Choroid plexus epithelial cell (primary cell): Measurements from ENCODE around the gene PCGF6.

Source experiments
- DNase-seq: peaks from one replicate; pipeline ENCODE4 v3.0.0-alpha.2; 2010; ENCODE audit warnings: low read depth
- H3K4me3 ChIP-seq: 2 replicates; pipeline ENCODE4 v1.5.1; 2011; ENCODE audit warnings: low read depth, mild to moderate bottlenecking, control low read depth, low read length, moderate library complexity
- TF ChIP-seq, protein P1 (sequence below): conservative IDR thresholded peaks from 2 replicates; pipeline ENCODE4 v1.5.1; 2011; ENCODE audit warnings: low read depth, mild to moderate bottlenecking, control low read depth, inconsistent platforms, low read length, moderate library complexity

PCGF6 gene, protein sequence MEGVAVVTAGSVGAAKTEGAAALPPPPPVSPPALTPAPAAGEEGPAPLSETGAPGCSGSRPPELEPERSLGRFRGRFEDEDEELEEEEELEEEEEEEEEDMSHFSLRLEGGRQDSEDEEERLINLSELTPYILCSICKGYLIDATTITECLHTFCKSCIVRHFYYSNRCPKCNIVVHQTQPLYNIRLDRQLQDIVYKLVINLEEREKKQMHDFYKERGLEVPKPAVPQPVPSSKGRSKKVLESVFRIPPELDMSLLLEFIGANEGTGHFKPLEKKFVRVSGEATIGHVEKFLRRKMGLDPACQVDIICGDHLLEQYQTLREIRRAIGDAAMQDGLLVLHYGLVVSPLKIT

DNA sequence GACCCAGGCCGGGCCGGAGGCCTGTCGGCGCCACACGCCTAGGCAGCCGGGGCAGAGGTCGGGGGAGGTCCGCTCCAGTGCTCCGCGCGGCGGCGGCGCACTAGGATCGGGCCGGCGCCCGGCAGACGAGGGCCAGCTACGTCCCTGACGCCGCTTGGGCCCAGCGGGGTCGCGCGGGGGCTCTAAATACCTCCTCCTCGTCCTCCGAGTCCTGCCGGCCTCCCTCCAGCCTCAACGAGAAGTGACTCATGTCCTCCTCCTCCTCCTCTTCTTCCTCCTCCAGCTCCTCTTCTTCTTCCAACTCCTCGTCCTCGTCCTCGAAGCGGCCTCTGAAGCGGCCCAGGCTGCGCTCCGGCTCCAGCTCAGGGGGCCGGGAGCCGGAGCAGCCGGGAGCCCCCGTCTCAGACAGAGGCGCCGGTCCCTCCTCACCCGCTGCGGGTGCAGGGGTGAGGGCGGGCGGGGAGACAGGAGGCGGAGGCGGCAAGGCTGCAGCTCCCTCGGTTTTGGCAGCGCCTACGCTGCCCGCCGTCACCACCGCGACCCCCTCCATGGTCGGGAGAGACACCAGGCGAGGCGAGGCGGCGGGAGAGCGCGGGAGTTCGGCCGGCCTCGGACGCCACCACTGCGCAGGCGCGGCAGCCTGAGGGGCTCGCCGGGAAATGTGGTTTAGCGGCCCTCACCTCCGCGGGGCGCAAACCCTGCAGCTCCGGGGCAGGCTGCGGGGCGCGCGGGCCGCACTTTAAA is at the start of gene PCGF6:
TSS of gene PCGF6 (minus strand) at position 624 of the 744 bp plus-strand sequence. CDS start at position 550, 74 bp downstream.
- H3K4me3 ChIP-seq: peak within 1 kb of the TSS; percentile 74
- DNase-seq: peak; percentile 78
- TF ChIP-seq, protein P1, sequence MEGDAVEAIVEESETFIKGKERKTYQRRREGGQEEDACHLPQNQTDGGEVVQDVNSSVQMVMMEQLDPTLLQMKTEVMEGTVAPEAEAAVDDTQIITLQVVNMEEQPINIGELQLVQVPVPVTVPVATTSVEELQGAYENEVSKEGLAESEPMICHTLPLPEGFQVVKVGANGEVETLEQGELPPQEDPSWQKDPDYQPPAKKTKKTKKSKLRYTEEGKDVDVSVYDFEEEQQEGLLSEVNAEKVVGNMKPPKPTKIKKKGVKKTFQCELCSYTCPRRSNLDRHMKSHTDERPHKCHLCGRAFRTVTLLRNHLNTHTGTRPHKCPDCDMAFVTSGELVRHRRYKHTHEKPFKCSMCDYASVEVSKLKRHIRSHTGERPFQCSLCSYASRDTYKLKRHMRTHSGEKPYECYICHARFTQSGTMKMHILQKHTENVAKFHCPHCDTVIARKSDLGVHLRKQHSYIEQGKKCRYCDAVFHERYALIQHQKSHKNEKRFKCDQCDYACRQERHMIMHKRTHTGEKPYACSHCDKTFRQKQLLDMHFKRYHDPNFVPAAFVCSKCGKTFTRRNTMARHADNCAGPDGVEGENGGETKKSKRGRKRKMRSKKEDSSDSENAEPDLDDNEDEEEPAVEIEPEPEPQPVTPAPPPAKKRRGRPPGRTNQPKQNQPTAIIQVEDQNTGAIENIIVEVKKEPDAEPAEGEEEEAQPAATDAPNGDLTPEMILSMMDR: no peak

DNA sequence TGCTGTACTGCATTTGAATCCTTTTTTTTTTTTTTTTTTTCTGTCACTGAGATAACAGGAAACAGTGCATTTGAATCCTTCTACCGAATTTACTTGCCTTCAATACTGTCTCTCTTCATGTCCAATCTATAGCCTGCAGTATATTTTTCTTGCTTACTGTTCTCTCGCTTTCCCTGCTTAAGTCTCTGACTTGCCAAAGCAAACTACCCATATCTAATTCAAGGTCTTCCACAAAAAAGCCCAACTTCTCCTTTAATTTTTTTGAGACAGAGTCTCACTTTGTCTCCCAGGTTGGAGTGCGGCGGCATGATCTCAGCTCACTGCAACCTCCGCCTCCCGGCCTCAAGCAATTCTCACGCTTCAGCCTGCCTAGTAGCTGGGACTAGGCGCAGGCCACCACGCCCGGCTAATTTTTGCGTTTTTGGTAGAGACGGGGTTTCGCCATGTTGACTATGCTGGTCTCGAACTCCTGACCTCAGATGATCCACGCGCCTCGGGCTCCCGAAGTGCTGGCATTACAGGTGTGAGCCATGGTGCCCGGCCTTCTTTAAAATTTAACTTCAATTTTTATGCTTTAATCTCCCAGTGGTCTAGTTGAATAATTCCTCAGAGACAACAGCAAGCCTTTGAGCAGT is 46.4 kb upstream of the PCGF6 start:
- peak; percentile 6 for DNase-seq
- TF ChIP-seq, protein P1: no peak
- peak overlapping the region; percentile 97 for H3K4me3 ChIP-seq

DNA sequence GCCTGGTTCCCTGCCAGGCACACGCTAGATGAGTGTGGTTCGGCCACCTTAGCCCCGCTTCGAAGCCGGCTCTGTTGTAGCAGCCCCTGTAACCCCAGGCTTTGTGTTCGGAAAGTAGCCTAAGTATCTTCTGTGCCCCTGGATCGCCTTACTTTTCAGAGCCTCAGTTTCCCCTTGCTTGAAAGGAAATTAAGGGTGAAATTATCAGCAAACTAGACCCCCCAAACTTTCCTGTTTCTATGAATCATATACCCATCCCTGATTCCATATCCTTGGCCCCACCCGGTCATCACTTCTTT is 45.8 kb upstream of the PCGF6 start:
- H3K4me3 ChIP-seq: peak overlapping the region; percentile 97
- TF ChIP-seq, protein P1: no peak
- no peak for DNase-seq

DNA sequence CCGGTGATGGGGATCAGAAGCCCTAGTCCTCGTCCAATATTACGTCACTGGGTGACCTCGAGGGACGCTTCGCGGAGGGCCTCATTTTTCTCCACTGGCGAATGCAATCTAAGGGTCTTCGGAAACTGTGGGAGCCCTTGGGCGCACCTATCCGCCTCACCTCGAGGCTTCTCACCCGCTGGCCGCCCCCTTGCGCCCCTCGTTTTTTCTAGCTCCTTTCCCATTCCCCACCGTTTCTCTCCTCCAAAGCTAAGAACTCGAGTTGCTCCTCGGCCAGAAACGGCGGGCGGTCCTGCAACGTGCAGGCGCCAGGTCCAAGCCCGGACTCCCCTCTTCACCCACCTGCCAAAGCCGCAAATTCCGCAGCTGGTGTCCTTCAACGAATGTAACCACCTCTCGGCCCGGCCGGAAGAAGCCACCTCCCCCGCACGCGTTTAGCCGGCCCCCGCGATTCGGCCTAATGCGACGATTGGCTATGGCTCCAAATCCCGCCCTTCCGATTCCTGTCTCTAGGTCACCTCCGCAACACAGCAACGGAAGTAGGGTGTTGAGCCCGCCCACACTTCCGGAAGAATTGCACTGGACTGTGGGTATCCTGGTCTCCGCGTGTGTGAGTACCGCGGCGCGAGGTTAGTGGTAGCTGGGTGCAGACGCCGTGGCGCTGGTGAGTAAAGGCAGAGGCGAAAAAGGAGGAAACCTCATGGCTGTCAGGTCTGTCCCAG is 45.3 kb upstream of the PCGF6 start, which contains the start of the genes ATP5MK and PDCD11:
TSS of gene ATP5MK (minus strand) at position 409 of the 722 bp plus-strand sequence. CDS start 4,018 bp downstream, outside the sequence.
TSS of gene PDCD11 (plus strand) at position 560 of the 722 bp plus-strand sequence. CDS start 1,801 bp downstream, outside the sequence.
- H3K4me3 ChIP-seq: peak within 1 kb of the TSS; percentile 97
- DNase-seq: peak; percentile 99
- TF ChIP-seq, protein P1: peak; percentile 43

DNA sequence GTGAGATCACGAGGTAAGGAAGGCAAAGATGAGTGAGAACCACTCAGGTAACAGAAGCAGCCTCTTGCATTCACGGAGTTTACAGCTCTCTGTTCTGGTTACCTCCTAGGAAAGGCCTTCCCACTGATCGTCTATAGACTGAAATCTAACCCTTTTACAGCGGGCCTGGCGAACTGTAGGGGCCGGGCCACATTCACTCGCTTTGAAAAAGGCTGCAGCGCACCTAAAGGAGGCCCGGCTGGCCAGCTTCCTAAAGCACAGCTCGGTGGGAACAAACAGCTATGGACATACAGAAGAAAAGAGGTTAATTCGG is 44.8 kb upstream of the PCGF6 start:
- TF ChIP-seq, protein P1: no peak
- DNase-seq: peak; percentile 39
- peak overlapping the region; percentile 97 for H3K4me3 ChIP-seq

DNA sequence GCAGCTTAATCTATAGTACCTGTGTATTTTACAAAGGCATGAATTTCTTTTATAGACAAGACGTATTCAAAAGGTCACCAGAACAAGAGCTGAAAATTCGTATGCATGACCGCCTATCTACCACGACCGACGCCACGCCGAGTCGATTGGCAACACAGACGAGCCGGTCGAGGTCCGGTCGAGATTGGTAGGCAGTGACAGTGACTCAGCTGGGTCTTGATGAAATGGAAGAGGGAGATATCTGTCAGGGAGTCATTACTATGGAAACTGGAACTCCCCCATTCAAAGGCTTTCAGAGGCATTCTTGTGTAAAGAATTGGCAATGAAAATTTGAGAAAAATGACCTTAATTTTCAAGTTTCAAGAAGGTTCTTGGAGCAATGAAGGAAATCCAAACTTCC is 43.2 kb upstream of the PCGF6 start:
- peak; percentile 7 for DNase-seq
- H3K4me3 ChIP-seq: no peak overlapping the region
- TF ChIP-seq, protein P1: no peak
